Activated effector memory CD4-positive, alpha-beta T cell treated with anti-CD3 and anti-CD28 coated beads, Interleukin-2, amount 50 U/mL, for 16 hours (primary cell): Measurements from ENCODE around the gene TUT1.
"Not testable (repeated sequence)": the region's sequence is repeated elsewhere in the genome, so short reads cannot be mapped to it uniquely, and the experiment has no call there.

Experiments used
- DNase-seq: peaks from one replicate; pipeline ENCODE4 v3.0.0-alpha.2; 2020

TUT1 gene

GRCh38 chr11:62591448-62592145, at the start of gene TUT1:
Gene TUT1 (minus strand): TSS chr11:62591523. CDS start chr11:62591485, 38 bp downstream.
- DNase-seq: peak; percentile 98

- DNase-seq: no peak
Measured at GRCh38 chr11:62632492-62632891, 41.2 kb upstream of the TUT1 start.

GRCh38 chr11:62627713-62628112, 36.4 kb upstream of the TUT1 start:
- DNase-seq: no peak

- DNase-seq: no peak
Measured at GRCh38 chr11:62622476-62623089, 31.3 kb upstream of the TUT1 start.

GRCh38 chr11:62621567-62622470, 30.5 kb upstream of the TUT1 start, which contains the start of gene B3GAT3:
Gene B3GAT3 (minus strand): TSS chr11:62621986. CDS start chr11:62621947, 39 bp downstream.
- DNase-seq: peak; percentile 99

GRCh38 chr11:62621027-62621566, 29.8 kb upstream of the TUT1 start:
- DNase-seq: no peak

- not testable (repeated sequence) for DNase-seq
Measured at GRCh38 chr11:62616957-62617356, 25.6 kb upstream of the TUT1 start.

GRCh38 chr11:62615521-62615920, 24.2 kb upstream of the TUT1 start:
- no peak for DNase-seq

GRCh38 chr11:62614275-62614674, 23.0 kb upstream of the TUT1 start:
- peak; percentile 80 for DNase-seq

GRCh38 chr11:62613291-62613778, 22.0 kb upstream of the TUT1 start:
- no peak for DNase-seq

- DNase-seq: peak; percentile 94
Measured at GRCh38 chr11:62612366-62613290, 21.3 kb upstream of the TUT1 start, which contains the start of the genes EML3 and ROM1. Gene EML3 (minus strand): TSS chr11:62612775. CDS start chr11:62612457, 318 bp downstream. Gene ROM1 (plus strand): TSS chr11:62613257. CDS start chr11:62613282, 25 bp downstream.

GRCh38 chr11:62611705-62612365, 20.5 kb upstream of the TUT1 start:
- DNase-seq: peak; percentile 81

GRCh38 chr11:62610814-62611704, 19.7 kb upstream of the TUT1 start:
- DNase-seq: no peak

GRCh38 chr11:62610403-62610802, 19.1 kb upstream of the TUT1 start:
- no peak for DNase-seq

- DNase-seq: no peak
Measured at GRCh38 chr11:62608776-62609175, 17.5 kb upstream of the TUT1 start.

GRCh38 chr11:62607714-62608113, 16.4 kb upstream of the TUT1 start:
- DNase-seq: no peak

- DNase-seq: no peak
Measured at GRCh38 chr11:62605902-62606301, 14.6 kb upstream of the TUT1 start.

- no peak for DNase-seq
Measured at GRCh38 chr11:62605467-62605866, 14.1 kb upstream of the TUT1 start.

- no peak for DNase-seq
Measured at GRCh38 chr11:62604460-62605120, 13.3 kb upstream of the TUT1 start.
